ENCODE results near the gene IL10RB. TPM values are rescaled to one million over a fixed set of nuclear protein-coding genes. Genes with fewer than 3 reads are reported as not detected.

Gene IL10RB
- total RNA-seq, 1 donor from 2014 or later, result 7.7 TPM

GRCh38 chr21:33308586-33309490 is 42.7 kb downstream of the IL10RB start:
- Mint-ChIP-seq H3K36me3 (ENCODE audit: insufficient read depth) (no peaks in the 10 kb centered on the region), H3K9me3 (ENCODE audit: low read depth) (peaks cover 7% of the 10 kb centered on the region), H3K4me3 (ENCODE audit: low read depth) (no peak overlapping the region), H3K4me1 (ENCODE audit: low read depth) (peaks cover 7% of the 10 kb centered on the region), H3K27ac (no peak overlapping the region), H3K27me3 (no peaks in the 10 kb centered on the region)
- no peak for TF ChIP-seq CTCF (IDR thresholded peaks at IDR 0.05; ENCODE audit: unreplicated experiment)
- DNase-seq (ENCODE audit: low spot score, unreplicated experiment), result no peak

- Mint-ChIP-seq H3K27me3 (peaks cover 2% of the 10 kb centered on the region), H3K4me1 (ENCODE audit: low read depth) (peaks cover 5% of the 10 kb centered on the region), H3K27ac (no peak overlapping the region), H3K9me3 (ENCODE audit: low read depth) (peaks cover 8% of the 10 kb centered on the region), H3K4me3 (ENCODE audit: low read depth) (no peak overlapping the region), H3K36me3 (ENCODE audit: insufficient read depth) (no peaks in the 10 kb centered on the region)
- TF ChIP-seq CTCF (IDR thresholded peaks at IDR 0.05; ENCODE audit: unreplicated experiment), result no peak
- no peak for DNase-seq (ENCODE audit: low spot score, unreplicated experiment)
Observed at GRCh38 chr21:33309778-33310177, 43.6 kb downstream of the IL10RB start.

- Mint-ChIP-seq H3K27me3 (peaks cover 10% of the 10 kb centered on the region), H3K9me3 (ENCODE audit: low read depth) (peaks cover 8% of the 10 kb centered on the region), H3K27ac (no peak overlapping the region), H3K4me1 (ENCODE audit: low read depth) (no peaks in the 10 kb centered on the region), H3K36me3 (ENCODE audit: insufficient read depth) (no peaks in the 10 kb centered on the region), H3K4me3 (ENCODE audit: low read depth) (no peak overlapping the region)
- DNase-seq (ENCODE audit: low spot score, unreplicated experiment), result no peak
- no peak for TF ChIP-seq CTCF (IDR thresholded peaks at IDR 0.05; ENCODE audit: unreplicated experiment)
Observed at GRCh38 chr21:33312121-33312520, 46.0 kb downstream of the IL10RB start.

GRCh38 chr21:33313183-33313582 is 47.0 kb downstream of the IL10RB start:
- no peak for TF ChIP-seq CTCF (IDR thresholded peaks at IDR 0.05; ENCODE audit: unreplicated experiment)
- H3K27me3 Mint-ChIP-seq, result peaks cover 10% of the 10 kb centered on the region
- no peak for DNase-seq (ENCODE audit: low spot score, unreplicated experiment)
- no peak overlapping the region for H3K27ac Mint-ChIP-seq
- H3K36me3 Mint-ChIP-seq (ENCODE audit: insufficient read depth), result no peaks in the 10 kb centered on the region
- no peak overlapping the region for H3K4me3 Mint-ChIP-seq (ENCODE audit: low read depth)
- peaks cover 8% of the 10 kb centered on the region for H3K9me3 Mint-ChIP-seq (ENCODE audit: low read depth)
- H3K4me1 Mint-ChIP-seq (ENCODE audit: low read depth), result no peaks in the 10 kb centered on the region

GRCh38 chr21:33313611-33314010 is 47.4 kb downstream of the IL10RB start:
- H3K27ac Mint-ChIP-seq, result no peak overlapping the region
- peaks cover 13% of the 10 kb centered on the region for H3K27me3 Mint-ChIP-seq

More at GRCh38 chr21:33313611-33314010, 47.4 kb downstream of the IL10RB start:
- Mint-ChIP-seq H3K36me3 (ENCODE audit: insufficient read depth) (no peaks in the 10 kb centered on the region), H3K9me3 (ENCODE audit: low read depth) (peaks cover 8% of the 10 kb centered on the region), H3K4me3 (ENCODE audit: low read depth) (no peak overlapping the region), H3K4me1 (ENCODE audit: low read depth) (no peaks in the 10 kb centered on the region)
- DNase-seq (ENCODE audit: low spot score, unreplicated experiment), result no peak
- TF ChIP-seq CTCF (IDR thresholded peaks at IDR 0.05; ENCODE audit: unreplicated experiment), result no peak

Measured in progenitor cell of endocrine pancreas (in vitro differentiated cells).